ENCODE results near the gene GHRL.
"Not testable (repeated sequence)": the region's sequence is repeated elsewhere in the genome, so short reads cannot be mapped to it uniquely, and the experiment has no call there.

The GHRL gene

DNA sequence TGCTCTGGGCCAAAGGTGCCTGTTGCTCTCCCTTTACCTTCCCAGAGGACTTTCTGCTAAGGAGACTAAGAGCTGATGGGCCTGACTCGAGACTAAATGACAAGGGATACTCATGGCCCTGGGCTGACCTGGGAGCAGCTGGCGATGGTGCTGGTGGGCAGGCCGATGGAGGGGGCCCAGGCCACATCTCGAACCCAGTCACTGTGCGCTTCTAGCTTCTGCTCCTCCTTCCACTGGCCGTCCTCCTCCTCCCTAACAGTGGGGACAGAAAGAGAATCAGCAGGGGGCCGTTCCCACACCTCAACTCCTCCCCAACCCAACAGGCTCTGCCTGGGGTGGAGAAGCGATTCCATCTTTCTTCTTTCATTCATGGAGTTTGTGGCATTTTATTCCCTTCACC lies 12.2 kb upstream of the GHRL start:
- no peak overlapping the region for H3K4me3 ChIP-seq (ENCODE audit: control insufficient read depth, low read depth, low read length)
- DNase-seq (ENCODE audit: low read depth), result no peak
- TF ChIP-seq, protein P1, sequence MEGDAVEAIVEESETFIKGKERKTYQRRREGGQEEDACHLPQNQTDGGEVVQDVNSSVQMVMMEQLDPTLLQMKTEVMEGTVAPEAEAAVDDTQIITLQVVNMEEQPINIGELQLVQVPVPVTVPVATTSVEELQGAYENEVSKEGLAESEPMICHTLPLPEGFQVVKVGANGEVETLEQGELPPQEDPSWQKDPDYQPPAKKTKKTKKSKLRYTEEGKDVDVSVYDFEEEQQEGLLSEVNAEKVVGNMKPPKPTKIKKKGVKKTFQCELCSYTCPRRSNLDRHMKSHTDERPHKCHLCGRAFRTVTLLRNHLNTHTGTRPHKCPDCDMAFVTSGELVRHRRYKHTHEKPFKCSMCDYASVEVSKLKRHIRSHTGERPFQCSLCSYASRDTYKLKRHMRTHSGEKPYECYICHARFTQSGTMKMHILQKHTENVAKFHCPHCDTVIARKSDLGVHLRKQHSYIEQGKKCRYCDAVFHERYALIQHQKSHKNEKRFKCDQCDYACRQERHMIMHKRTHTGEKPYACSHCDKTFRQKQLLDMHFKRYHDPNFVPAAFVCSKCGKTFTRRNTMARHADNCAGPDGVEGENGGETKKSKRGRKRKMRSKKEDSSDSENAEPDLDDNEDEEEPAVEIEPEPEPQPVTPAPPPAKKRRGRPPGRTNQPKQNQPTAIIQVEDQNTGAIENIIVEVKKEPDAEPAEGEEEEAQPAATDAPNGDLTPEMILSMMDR (IDR thresholded peaks at IDR 0.05; ENCODE audit: control insufficient read depth, insufficient read depth, low read depth, low read length, missing control alignments), result no peak

DNA sequence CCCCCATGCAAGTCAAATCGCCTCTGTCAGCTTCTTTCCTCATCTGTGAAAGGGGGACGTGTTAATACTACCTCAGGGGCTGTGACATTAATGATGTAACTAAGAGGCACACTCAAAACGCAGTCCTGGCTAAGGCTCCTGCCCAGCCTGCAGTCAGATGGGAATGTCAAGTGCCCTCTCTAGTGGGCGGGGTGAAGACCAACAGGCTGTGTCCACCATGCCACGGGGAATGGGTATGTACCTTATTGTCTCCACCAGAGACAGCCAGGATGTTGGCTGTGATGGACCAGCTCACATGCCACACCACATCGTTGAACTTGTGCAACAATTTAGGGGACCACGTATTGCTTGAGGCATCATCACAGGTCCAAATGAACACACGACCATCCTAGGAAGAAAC lies 11.0 kb upstream of the GHRL start:
- H3K4me3 ChIP-seq (ENCODE audit: control insufficient read depth, low read depth, low read length), result no peak overlapping the region
- no peak for DNase-seq (ENCODE audit: low read depth)
- TF ChIP-seq, protein P1 (IDR thresholded peaks at IDR 0.05; ENCODE audit: control insufficient read depth, insufficient read depth, low read depth, low read length, missing control alignments), result no peak

DNA sequence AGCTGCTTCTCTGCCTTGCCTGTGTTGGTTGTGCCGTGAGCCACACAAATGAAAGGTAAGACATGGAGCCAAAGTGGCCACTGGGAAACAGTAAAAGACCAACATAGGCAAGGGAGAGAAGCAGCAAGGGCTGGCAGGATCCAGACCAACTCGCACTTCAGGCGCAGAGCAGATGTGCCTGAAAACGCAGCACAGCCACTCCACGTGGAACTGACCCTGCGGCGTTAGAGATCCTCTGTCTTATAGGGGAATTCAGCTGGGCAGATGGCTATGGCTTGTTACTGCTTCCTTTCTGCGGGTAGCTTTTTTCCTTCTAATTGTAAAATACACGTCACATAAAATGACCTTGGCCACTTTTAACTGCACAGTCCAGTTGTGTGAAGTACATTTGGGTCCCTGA lies 10.4 kb upstream of the GHRL start:
- H3K4me3 ChIP-seq (ENCODE audit: control insufficient read depth, low read depth, low read length), result no peak overlapping the region
- TF ChIP-seq, protein P1 (IDR thresholded peaks at IDR 0.05; ENCODE audit: control insufficient read depth, insufficient read depth, low read depth, low read length, missing control alignments), result no peak
- no peak for DNase-seq (ENCODE audit: low read depth)

DNA sequence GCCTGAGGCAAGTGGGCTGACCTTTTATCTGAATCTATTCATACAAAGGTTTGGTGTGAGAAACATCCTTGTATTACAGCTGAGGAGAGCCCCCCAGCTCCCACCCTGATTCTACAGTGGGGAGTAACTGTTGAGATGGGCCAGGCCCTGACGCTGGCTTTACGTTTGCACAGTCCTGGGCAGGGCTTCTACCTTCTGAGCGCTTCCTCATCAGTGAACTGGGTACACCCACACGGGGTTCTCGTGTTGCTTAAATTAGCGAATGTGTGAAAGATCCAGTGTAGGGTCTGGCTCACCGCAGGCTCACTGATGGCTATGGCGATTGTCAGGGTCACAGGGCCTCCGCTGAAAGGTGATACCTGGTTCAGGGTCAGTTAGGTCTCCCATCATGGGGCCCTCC lies 7.3 kb upstream of the GHRL start:
- TF ChIP-seq, protein P1 (IDR thresholded peaks at IDR 0.05; ENCODE audit: control insufficient read depth, insufficient read depth, low read depth, low read length, missing control alignments), result no peak
- no peak for DNase-seq (ENCODE audit: low read depth)
- no peak overlapping the region for H3K4me3 ChIP-seq (ENCODE audit: control insufficient read depth, low read depth, low read length)

DNA sequence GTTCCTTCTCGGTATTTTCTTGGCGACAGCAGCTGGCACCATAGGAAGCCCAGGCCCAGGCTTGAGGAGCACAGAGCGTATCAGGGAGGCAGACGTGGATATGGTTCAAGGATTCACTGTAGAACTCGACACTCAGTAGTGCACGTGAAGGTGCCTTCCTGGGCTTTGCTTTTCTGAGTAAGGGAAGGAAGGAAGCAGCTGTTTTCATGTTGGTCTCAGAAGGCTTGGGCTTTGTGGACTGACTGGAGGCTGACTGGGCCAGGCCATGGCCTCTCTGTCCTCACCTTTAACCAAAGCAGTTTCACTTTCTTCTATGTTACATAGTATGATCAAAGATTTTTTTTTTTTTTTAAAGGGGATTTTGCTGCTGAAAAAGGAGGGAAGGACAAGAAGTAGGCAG lies 6.9 kb upstream of the GHRL start:
- TF ChIP-seq, protein P1 (IDR thresholded peaks at IDR 0.05; ENCODE audit: control insufficient read depth, insufficient read depth, low read depth, low read length, missing control alignments), result no peak
- DNase-seq (ENCODE audit: low read depth), result no peak
- H3K4me3 ChIP-seq (ENCODE audit: control insufficient read depth, low read depth, low read length), result no peak overlapping the region

DNA sequence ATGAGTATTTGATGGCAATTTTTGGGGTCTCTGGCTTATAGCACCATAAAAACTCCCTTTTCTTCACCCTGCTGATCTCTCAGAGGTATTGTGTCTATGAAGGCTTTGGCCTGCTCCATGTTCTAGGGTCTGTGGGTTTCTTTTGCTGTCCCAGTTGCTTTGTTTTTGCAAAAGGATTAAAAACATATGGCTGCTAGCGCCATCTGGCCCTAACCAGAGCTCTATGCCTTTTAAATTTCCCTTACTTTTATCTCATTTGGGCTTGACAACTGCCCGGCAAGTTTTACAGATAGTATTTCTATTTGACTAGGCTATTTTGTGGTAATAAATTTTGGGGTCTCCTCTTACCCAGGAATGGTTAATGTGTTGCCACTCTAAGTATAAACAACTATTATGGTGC lies 6.4 kb upstream of the GHRL start:
- TF ChIP-seq, protein P1 (IDR thresholded peaks at IDR 0.05; ENCODE audit: control insufficient read depth, insufficient read depth, low read depth, low read length, missing control alignments), result peak; percentile 16
- DNase-seq (ENCODE audit: low read depth), result no peak
- no peak overlapping the region for H3K4me3 ChIP-seq (ENCODE audit: control insufficient read depth, low read depth, low read length)

DNA sequence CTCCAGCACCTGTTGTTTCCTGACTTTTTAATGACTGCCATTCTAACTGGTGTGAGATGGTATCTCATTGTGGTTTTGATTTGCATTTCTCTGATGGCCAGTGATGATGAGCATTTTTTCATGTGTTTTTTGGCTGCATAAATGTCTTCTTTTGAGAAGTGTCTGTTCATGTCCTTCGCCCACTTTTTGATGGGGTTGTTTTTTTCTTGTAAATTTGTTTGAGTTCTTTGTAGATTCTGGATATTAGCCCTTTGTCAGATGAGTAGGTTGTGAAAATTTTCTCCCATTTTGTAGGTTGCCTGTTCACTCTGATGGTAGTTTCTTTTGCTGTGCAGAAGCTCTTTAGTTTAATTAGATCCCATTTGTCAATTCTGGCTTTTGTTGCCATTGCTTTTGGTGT lies 5.3 kb upstream of the GHRL start:
- not testable (repeated sequence) for DNase-seq (ENCODE audit: low read depth); H3K4me3 ChIP-seq (ENCODE audit: control insufficient read depth, low read depth, low read length)

Measured in AG09309 (cell line).